GF-D8 (cell line): Measurements from ENCODE around the gene CLCN6.
"Not testable (repeated sequence)": the region's sequence is repeated elsewhere in the genome, so short reads cannot be mapped to it uniquely, and the experiment has no call there.

Experiments
- DNase-seq: peaks from one replicate; lab custom pipeline; 2025; lab: John Stamatoyannopoulos, UW

The CLCN6 gene

GRCh38 chr1:11796036-11796828 is 9.8 kb upstream of the CLCN6 start:
- DNase-seq: no peak

- no peak for DNase-seq
Measured at GRCh38 chr1:11797525-11798216, 8.3 kb upstream of the CLCN6 start.

GRCh38 chr1:11799099-11799498 is 6.9 kb upstream of the CLCN6 start:
- DNase-seq: no peak

- DNase-seq: no peak
Measured at GRCh38 chr1:11799896-11800295, 6.1 kb upstream of the CLCN6 start.

GRCh38 chr1:11800391-11800755 is 5.6 kb upstream of the CLCN6 start:
- DNase-seq: no peak

GRCh38 chr1:11800756-11801433 is 5.1 kb upstream of the CLCN6 start:
- no peak for DNase-seq

GRCh38 chr1:11802616-11802972 is 3.4 kb upstream of the CLCN6 start:
- no peak for DNase-seq

GRCh38 chr1:11802973-11803885 is 2.8 kb upstream of the CLCN6 start:
- DNase-seq: peak; percentile 42

GRCh38 chr1:11803924-11804665 is 1.9 kb upstream of the CLCN6 start:
- DNase-seq: not testable (repeated sequence)

GRCh38 chr1:11804666-11805421 is 1.1 kb upstream of the CLCN6 start:
- no peak for DNase-seq

- peak; percentile 61 for DNase-seq
Measured at GRCh38 chr1:11806307-11806936, 431 bp downstream of the CLCN6 start.

- no peak for DNase-seq
Measured at GRCh38 chr1:11807133-11807532, 1.1 kb downstream of the CLCN6 start.

GRCh38 chr1:11813021-11813420 is 7.0 kb downstream of the CLCN6 start:
- no peak for DNase-seq

GRCh38 chr1:11817192-11817591 is 11.2 kb downstream of the CLCN6 start:
- DNase-seq: no peak

- DNase-seq: no peak
Measured at GRCh38 chr1:11822091-11822490, 16.1 kb downstream of the CLCN6 start.

GRCh38 chr1:11823366-11824137 is 17.6 kb downstream of the CLCN6 start:
- no peak for DNase-seq

- no peak for DNase-seq
Measured at GRCh38 chr1:11825131-11825530, 19.1 kb downstream of the CLCN6 start.

- DNase-seq: no peak
Measured at GRCh38 chr1:11826946-11827345, 21.0 kb downstream of the CLCN6 start.

- DNase-seq: no peak
Measured at GRCh38 chr1:11828511-11828910, 22.5 kb downstream of the CLCN6 start.
